ENCODE data around the gene STAT1. TPM values are rescaled to one million over a fixed set of nuclear protein-coding genes. Genes with fewer than 3 reads are reported as not detected.
A peak's percentile ranks its signal among the peaks of the same experiment; 100 is the strongest.

STAT1 gene
- total and polyA plus RNA-seq, 2 experiments from 2014 or later = 32.0 to 35.4 TPM

- no peak for TF ChIP-seq CTCF (IDR thresholded peaks at IDR 0.05; ENCODE audit: low read depth, low read length)
- H3K4me1 ChIP-seq (ENCODE audit: low read depth) = peaks cover 11% of the 10 kb centered on the region
- H3K36me3 ChIP-seq = no peaks in the 10 kb centered on the region
- H3K27ac ChIP-seq = no peak overlapping the region
- H3K4me3 ChIP-seq = no peak overlapping the region
- H3K9me3 ChIP-seq (ENCODE audit: low read depth) = no peaks in the 10 kb centered on the region
- H3K27me3 ChIP-seq = no peaks in the 10 kb centered on the region
- DNase-seq (ENCODE audit: low read depth in 1 of 2, low spot score in 1 of 2) = no peak
Observed at GRCh38 chr2:191018048-191018447, 4.1 kb upstream of the STAT1 start.

- H3K9me3 ChIP-seq (ENCODE audit: low read depth) = no peaks in the 10 kb centered on the region
- H3K27ac ChIP-seq = no peak overlapping the region
- peaks cover 10% of the 10 kb centered on the region for H3K4me1 ChIP-seq (ENCODE audit: low read depth)
- no peak for DNase-seq (ENCODE audit: low read depth in 1 of 2, low spot score in 1 of 2)
- no peak for TF ChIP-seq CTCF (IDR thresholded peaks at IDR 0.05; ENCODE audit: low read depth, low read length)
- no peaks in the 10 kb centered on the region for H3K36me3 ChIP-seq
- no peaks in the 10 kb centered on the region for H3K27me3 ChIP-seq
- H3K4me3 ChIP-seq = no peak overlapping the region
Observed at GRCh38 chr2:191015831-191016230, 1.9 kb upstream of the STAT1 start.

- Histone ChIP-seq H3K27ac (no peak overlapping the region), H3K9me3 (ENCODE audit: low read depth) (no peaks in the 10 kb centered on the region), H3K4me1 (ENCODE audit: low read depth) (peaks cover 10% of the 10 kb centered on the region), H3K36me3 (peaks cover under 1% of the 10 kb centered on the region), H3K4me3 (no peak overlapping the region), H3K27me3 (no peaks in the 10 kb centered on the region)
- DNase-seq (ENCODE audit: low read depth in 1 of 2, low spot score in 1 of 2) = no peak
- no peak for TF ChIP-seq CTCF (IDR thresholded peaks at IDR 0.05; ENCODE audit: low read depth, low read length)
Observed at GRCh38 chr2:191015239-191015638, 1.3 kb upstream of the STAT1 start.

- no peak for DNase-seq (ENCODE audit: low read depth in 1 of 2, low spot score in 1 of 2)
- H3K9me3 ChIP-seq (ENCODE audit: low read depth) = no peaks in the 10 kb centered on the region
- TF ChIP-seq CTCF (IDR thresholded peaks at IDR 0.05; ENCODE audit: low read depth, low read length) = no peak
- H3K36me3 ChIP-seq = peaks cover 6% of the 10 kb centered on the region
- H3K27ac ChIP-seq = peak overlapping the region; percentile 90
- H3K27me3 ChIP-seq = no peaks in the 10 kb centered on the region
- peaks cover 7% of the 10 kb centered on the region for H3K4me1 ChIP-seq (ENCODE audit: low read depth)
- peak overlapping the region; percentile 88 for H3K4me3 ChIP-seq
Observed at GRCh38 chr2:191014653-191015020, 666 bp upstream of the STAT1 start.

GRCh38 chr2:191013682-191013931, 364 bp downstream of the STAT1 start:
- peaks cover 7% of the 10 kb centered on the region for H3K4me1 ChIP-seq (ENCODE audit: low read depth)
- peak overlapping the region; percentile 90 for H3K27ac ChIP-seq
- peaks cover 7% of the 10 kb centered on the region for H3K36me3 ChIP-seq
- H3K4me3 ChIP-seq = peak overlapping the region; percentile 88
- H3K27me3 ChIP-seq = no peaks in the 10 kb centered on the region
- H3K9me3 ChIP-seq (ENCODE audit: low read depth) = no peaks in the 10 kb centered on the region
- TF ChIP-seq CTCF (IDR thresholded peaks at IDR 0.05; ENCODE audit: low read depth, low read length) = no peak
- no peak for DNase-seq (ENCODE audit: low read depth in 1 of 2, low spot score in 1 of 2)

Data from cardiac muscle cell (in vitro differentiated cells and primary cell).